Amniotic epithelial cell (primary cell): ENCODE measurements around the gene LCTL.
"Not testable (repeated sequence)": the region's sequence is repeated elsewhere in the genome, so short reads cannot be mapped to it uniquely, and the experiment has no call there.

ENCODE experiments used
- DNase-seq: peaks from one replicate; pipeline ENCODE4 v3.0.0-alpha.2; 2010; ENCODE audit warnings: low read depth

The LCTL gene

GRCh38 chr15:66500346-66500745 is 65.5 kb downstream of the LCTL start:
- DNase-seq, result not testable (repeated sequence)

- peak; percentile 36 for DNase-seq
Observed at GRCh38 chr15:66498501-66499386, 67.1 kb downstream of the LCTL start.
